Right hindlimb (tissue), 1 donor: Measurements from ENCODE around the gene APOA1.

Source experiments
- DNase-seq: peaks from one replicate; pipeline ENCODE4 v3.0.0-alpha.2; 2018

APOA1 gene

GRCh38 chr11:116833491-116833815, 4.0 kb downstream of the APOA1 start:
- DNase-seq: no peak

- no peak for DNase-seq
Observed at GRCh38 chr11:116832350-116833290, 4.8 kb downstream of the APOA1 start.

GRCh38 chr11:116831790-116832349, 5.6 kb downstream of the APOA1 start:
- DNase-seq: no peak

GRCh38 chr11:116830184-116830912, 7.1 kb downstream of the APOA1 start:
- no peak for DNase-seq

- no peak for DNase-seq
Observed at GRCh38 chr11:116829525-116830183, 7.8 kb downstream of the APOA1 start, which contains the start of gene APOC3. Gene APOC3 (plus strand): TSS chr11:116829907. CDS start chr11:116830583, 676 bp downstream.

- peak; percentile 10 for DNase-seq
Observed at GRCh38 chr11:116828632-116829524, 8.5 kb downstream of the APOA1 start.

GRCh38 chr11:116827461-116827860, 10.0 kb downstream of the APOA1 start:
- no peak for DNase-seq

GRCh38 chr11:116826751-116827431, 10.5 kb downstream of the APOA1 start:
- no peak for DNase-seq

- no peak for DNase-seq
Observed at GRCh38 chr11:116825854-116826750, 11.3 kb downstream of the APOA1 start.

GRCh38 chr11:116825434-116825833, 12.0 kb downstream of the APOA1 start:
- DNase-seq: no peak

- no peak for DNase-seq
Observed at GRCh38 chr11:116823031-116823843, 14.2 kb downstream of the APOA1 start, which contains the start of gene APOA4. Gene APOA4 (minus strand): TSS chr11:116823304. CDS start chr11:116823191, 113 bp downstream.

GRCh38 chr11:116822575-116822974, 14.8 kb downstream of the APOA1 start:
- DNase-seq: no peak

GRCh38 chr11:116821050-116821918, 16.1 kb downstream of the APOA1 start:
- no peak for DNase-seq

GRCh38 chr11:116819049-116819448, 18.4 kb downstream of the APOA1 start:
- no peak for DNase-seq

GRCh38 chr11:116814502-116814901, 22.9 kb downstream of the APOA1 start:
- DNase-seq: no peak

- DNase-seq: no peak
Observed at GRCh38 chr11:116813781-116814471, 23.5 kb downstream of the APOA1 start.

- DNase-seq: no peak
Observed at GRCh38 chr11:116813170-116813569, 24.3 kb downstream of the APOA1 start.

GRCh38 chr11:116812109-116812508, 25.3 kb downstream of the APOA1 start:
- no peak for DNase-seq
